Activated B cell treated with CpG ODN at 0.5 μM for 24 hours (primary cell): Measurements from ENCODE around the gene CD68. TPM values are rescaled to one million over a fixed set of nuclear protein-coding genes. Genes with fewer than 3 reads are reported as not detected.
A peak's percentile ranks its signal among the peaks of the same experiment; 100 is the strongest.

ENCODE experiments used
- ATAC-seq: fragments of 200-7000 bp; cut with Tn5 transposase; one replicate; pipeline ENCODE4 v1.10.0; 2021; ENCODE audit warnings: low read depth, mild to moderate bottlenecking, moderate library complexity
- CTCF ChIA-PET: fragments of 350-600 bp; sonication (Branson Sonifier 250); formaldehyde crosslinking; loops from one replicate; lab custom pipeline; 2021; ENCODE audit warnings: antibody characterized with exemption; lab: Charles Lee
- POLR2A ChIA-PET: fragments of 350-600 bp; sonication (Branson Sonifier 250); formaldehyde crosslinking; loops from one replicate; lab custom pipeline; 2021; ENCODE audit warnings: antibody characterized with exemption; lab: Charles Lee
- DNase-seq: peaks from one replicate; pipeline ENCODE4 v3.0.0; 2022
- H3K27ac Mint-ChIP-seq: one replicate; pipeline ENCODE4 v1.8.0; 2020; ENCODE audit warnings: mixed read lengths
- H3K27me3 Mint-ChIP-seq: one replicate; pipeline ENCODE4 v1.8.0; 2021; ENCODE audit warnings: mixed read lengths
- H3K36me3 Mint-ChIP-seq: one replicate; pipeline ENCODE4 v1.8.0; 2021; ENCODE audit warnings: low read depth, mixed read lengths
- H3K4me1 Mint-ChIP-seq: one replicate; pipeline ENCODE4 v1.8.0; 2021; ENCODE audit warnings: mixed read lengths
- H3K4me3 Mint-ChIP-seq: one replicate; pipeline ENCODE4 v1.8.0; 2020; ENCODE audit warnings: mild to moderate bottlenecking, mixed read lengths
- H3K9me3 Mint-ChIP-seq: one replicate; pipeline ENCODE4 v1.8.0; 2020; ENCODE audit warnings: mixed read lengths
- CTCF ChIP-seq: fragments of 200-600 bp; IDR thresholded peaks from one replicate; pipeline ENCODE4 v1.8.0; 2022; ENCODE audit warnings: antibody characterized with exemption, mild to moderate bottlenecking
- intact Hi-C: fragments of 100-400 bp; cut with micrococcal nuclease; formaldehyde crosslinking; loops from one replicate; pipeline ENCODE4 v1.15.1; 2024
- total RNA-seq: library from RNA; stranded (reverse); gene quantifications from 2 replicates; pipeline ENCODE4 v1.2.3, GENCODE V29; 2022

CD68 gene
- total RNA-seq, 1 donor from 2014 or later = 7.2 TPM

GRCh38 chr17:7580604-7581575, 1.5 kb downstream of the CD68 start:
- H3K36me3 Mint-ChIP-seq = peaks cover 59% of the 10 kb centered on the region
- H3K27ac Mint-ChIP-seq = peak overlapping the region; percentile 75
- DNase-seq = no peak
- POLR2A ChIA-PET = interaction anchor here (0.9 to 3.1 kb wide), 9 partner anchors 8 to 272 kb away, joined by 3 to 36 read pairs (median 4); partner anchors contain the start of genes TP53 and WRAP53
- no peak for TF ChIP-seq CTCF
- H3K9me3 Mint-ChIP-seq = no peaks in the 10 kb centered on the region
- no peaks in the 10 kb centered on the region for H3K27me3 Mint-ChIP-seq
- peaks cover 86% of the 10 kb centered on the region for H3K4me1 Mint-ChIP-seq
- no peak for ATAC-seq
- CTCF ChIA-PET = interaction anchor here (3.5 kb wide), 1 partner anchor 8 kb away, joined by 22 read pairs; the partner anchor contains the start of gene SOX15
- intact Hi-C loops = loop anchor here (10.0 kb wide), 1 partner anchor 536 kb away; the partner anchor contains the start of gene SLC16A11
- H3K4me3 Mint-ChIP-seq = peak overlapping the region; percentile 41

GRCh38 chr17:7582396-7583252, 3.2 kb downstream of the CD68 start:
- ChIA-PET CTCF (no interaction called here), POLR2A (interaction anchor here (0.6 to 4.6 kb wide), 16 partner anchors 10 to 591 kb away, joined by 4 to 131 read pairs (median 8); partner anchors contain the start of genes ACAP1, CYB5D1, FXR2 and GPS2)
- no peaks in the 10 kb centered on the region for H3K9me3 Mint-ChIP-seq
- H3K4me1 Mint-ChIP-seq = peaks cover 72% of the 10 kb centered on the region
- ATAC-seq (no peak), DNase-seq (no peak)
- peak overlapping the region; percentile 100 for H3K27ac Mint-ChIP-seq
- no peak for TF ChIP-seq CTCF
- H3K36me3 Mint-ChIP-seq = peaks cover 50% of the 10 kb centered on the region
- H3K4me3 Mint-ChIP-seq = peak overlapping the region; percentile 100
- intact Hi-C loops = loop anchor here (1.0 to 10.0 kb wide), 4 partner anchors 21 to 538 kb away; partner anchors contain the start of genes SENP3 and SLC16A11
- no peaks in the 10 kb centered on the region for H3K27me3 Mint-ChIP-seq

GRCh38 chr17:7583253-7584109, 4.0 kb downstream of the CD68 start, which contains the start of gene MPDU1:
TSS of gene MPDU1 (plus strand) at chr17:7583852. CDS start at chr17:7583863, 11 bp downstream.
- ChIA-PET POLR2A (interaction anchor here (0.6 to 4.6 kb wide), 41 partner anchors 11 to 711 kb away, joined by 3 to 131 read pairs (median 5); partner anchors contain the start of genes ACAP1, ATP1B2, CYB5D1 and FXR2), CTCF (interaction anchor here (0.9 to 3.1 kb wide), 7 partner anchors 12 to 228 kb away, joined by 3 to 15 read pairs (median 3); partner anchors contain the start of gene SENP3)
- DNase-seq (peak; percentile 90), ATAC-seq (peak; percentile 76)
- no peaks in the 10 kb centered on the region for H3K9me3 Mint-ChIP-seq
- H3K27ac Mint-ChIP-seq = peak within 1 kb of the TSS; percentile 100
- TF ChIP-seq CTCF = no peak
- intact Hi-C loops = loop anchor here (1.0 to 10.0 kb wide), 6 partner anchors 11 to 539 kb away; partner anchors contain the start of genes POLR2A, SENP3 and SLC16A11
- H3K4me1 Mint-ChIP-seq = peaks cover 64% of the 10 kb centered on the region
- H3K36me3 Mint-ChIP-seq = peaks cover 48% of the 10 kb centered on the region
- H3K4me3 Mint-ChIP-seq = peak within 1 kb of the TSS; percentile 100
- no peaks in the 10 kb centered on the region for H3K27me3 Mint-ChIP-seq
